Astrocyte of the spinal cord (primary cell): ENCODE data around the gene UST.
"Not testable (repeated sequence)": the region's sequence is repeated elsewhere in the genome, so short reads cannot be mapped to it uniquely, and the experiment has no call there.

Experiments used
- DNase-seq: peaks from one replicate; pipeline ENCODE4 v3.0.0; 2011; ENCODE audit warnings: low read depth, low spot score
- H3K4me3 ChIP-seq: 2 replicates; pipeline ENCODE4 v1.5.1; 2011; ENCODE audit warnings: low read depth, mild to moderate bottlenecking, low read length, moderate library complexity
- CTCF ChIP-seq: IDR thresholded peaks from 2 replicates; pipeline ENCODE4 v1.5.1; 2012; ENCODE audit warnings: low read depth, mild to moderate bottlenecking, low read length, inconsistent platforms
- in situ Hi-C: cut with HindIII; loops from 2 replicates; pipeline ENCODE4 v1.10.0; 2017; ENCODE audit warnings: low sequenced_read_pairs

Gene UST

GRCh38 chr6:148762231-148762630, 15.4 kb downstream of the UST start:
- in situ Hi-C loops, result no loop called here
- no peak for DNase-seq
- no peak for TF ChIP-seq CTCF
- no peak overlapping the region for H3K4me3 ChIP-seq

GRCh38 chr6:148764259-148765020, 17.6 kb downstream of the UST start:
- in situ Hi-C loops, DNase-seq: not testable (repeated sequence)

GRCh38 chr6:148765898-148766808, 19.3 kb downstream of the UST start:
- TF ChIP-seq CTCF, result no peak
- in situ Hi-C loops, result no loop called here
- H3K4me3 ChIP-seq, result no peak overlapping the region
- DNase-seq, result no peak

More at GRCh38 chr6:148764259-148765020, 17.6 kb downstream of the UST start:
- H3K4me3 ChIP-seq, result not testable (repeated sequence)

- no peak overlapping the region for H3K4me3 ChIP-seq
- DNase-seq, result no peak
- no peak for TF ChIP-seq CTCF
- in situ Hi-C loops, result no loop called here
Measured at GRCh38 chr6:148768646-148769270, 21.9 kb downstream of the UST start.

- TF ChIP-seq CTCF, result no peak
- in situ Hi-C loops, result no loop called here
- H3K4me3 ChIP-seq, result no peak overlapping the region
- no peak for DNase-seq
Measured at GRCh38 chr6:148769304-148769968, 22.6 kb downstream of the UST start.

GRCh38 chr6:148770408-148771211, 23.8 kb downstream of the UST start:
- TF ChIP-seq CTCF, result no peak
- DNase-seq, result no peak
- no peak overlapping the region for H3K4me3 ChIP-seq
- in situ Hi-C loops, result no loop called here
